H1 (cell line): ENCODE measurements around the gene REM2. TPM values are rescaled to one million over a fixed set of nuclear protein-coding genes. Genes with fewer than 3 reads are reported as not detected.
A peak's percentile ranks its signal among the peaks of the same experiment; 100 is the strongest.

Experiments used
- CTCF ChIA-PET: fragments of 300-600 bp; sonication (Branson Sonifier 250); formaldehyde crosslinking; loops from one replicate; lab custom pipeline; 2021; ENCODE audit not compliant: partially characterized antibody; lab: Charles Lee
- POLR2A ChIA-PET: fragments of 300-600 bp; sonication (Branson Sonifier 250); formaldehyde crosslinking; loops from one replicate; lab custom pipeline; 2021; ENCODE audit warnings: inconsistent platforms; ENCODE audit not compliant: partially characterized antibody; lab: Charles Lee
- DNase-seq, 2 experiments: peaks; one replicate each; pipeline versions ENCODE4 v3.0.0 to v3.0.0-alpha.2; 2010 to 2022; ENCODE audit warnings: low spot score in 2 of 2, low read depth in 1 of 2, mixed read lengths in 1 of 2
- FAIRE-seq: peaks from 2 replicates; lab custom pipeline; 2011; peaks lifted over from hg19 to GRCh38; lab: Jason Lieb, UNC
- H2AFZ ChIP-seq: 2 replicates; pipeline ENCODE4 v1.8.1; 2012; ENCODE audit warnings: low read length, inconsistent platforms
- H2AK5ac ChIP-seq: 2 replicates; pipeline ENCODE4 v1.6.1; 2013; ENCODE audit warnings: low read depth, low read length
- H2BK120ac ChIP-seq: replicated peaks from 2 replicates; pipeline ENCODE3; 2013; ENCODE audit warnings: low read depth, low read length, inconsistent platforms
- H2BK12ac ChIP-seq: 2 replicates; pipeline ENCODE4 v1.6.1; 2013; ENCODE audit warnings: low read depth, low read length
- H2BK15ac ChIP-seq: 2 replicates; pipeline ENCODE4 v1.6.1; 2013; ENCODE audit warnings: low read length
- H2BK20ac ChIP-seq: 2 replicates; pipeline ENCODE4 v1.6.1; 2013; ENCODE audit warnings: low read length
- H2BK5ac ChIP-seq: 2 replicates; pipeline ENCODE4 v1.6.1; 2013; ENCODE audit warnings: low read depth, low read length
- H3K14ac ChIP-seq: 2 replicates; pipeline ENCODE4 v1.6.1; 2013; ENCODE audit warnings: inconsistent platforms; ENCODE audit not compliant: insufficient read length
- H3K18ac ChIP-seq: 2 replicates; pipeline ENCODE4 v1.6.1; 2013; ENCODE audit warnings: low read length; ENCODE audit errors: extremely low read depth
- H3K23ac ChIP-seq: 2 replicates; pipeline ENCODE4 v1.6.1; 2013; ENCODE audit warnings: inconsistent platforms; ENCODE audit not compliant: insufficient read length
- H3K23me2 ChIP-seq: 2 replicates; pipeline ENCODE4 v1.6.1; 2013; ENCODE audit warnings: low read depth, low read length
- H3K27ac ChIP-seq: 2 replicates; pipeline ENCODE4 v1.6.1; 2011; ENCODE audit warnings: low read depth, low read length, inconsistent platforms
- H3K27me3 ChIP-seq, 4 experiments: replicated peaks in 1 of 4; 1 replicate in 1 of 4; 2 replicates in 3 of 4; pipeline versions ENCODE4 v1.6.1 to v1.8.1; 2011 to 2013; ENCODE audit warnings: low read length in 3 of 4, mild to moderate bottlenecking in 3 of 4, inconsistent platforms in 2 of 4, mixed read lengths in 2 of 4, moderate library complexity in 1 of 4; ENCODE audit not compliant: control insufficient read depth in 3 of 4, insufficient read depth in 3 of 4; ENCODE audit errors: extremely low read depth in 1 of 4
- H3K36me3 ChIP-seq, 4 experiments: 2 replicates each; pipeline versions ENCODE4 v1.6.1 to v1.8.1; 2011 to 2013; ENCODE audit warnings: mild to moderate bottlenecking in 4 of 4, low read length in 3 of 4, moderate library complexity in 2 of 4, control low read depth in 1 of 4, inconsistent platforms in 1 of 4; ENCODE audit not compliant: insufficient read depth in 4 of 4, control insufficient read depth in 2 of 4
- H3K4ac ChIP-seq: replicated peaks from 2 replicates; pipeline ENCODE3; 2013; ENCODE audit warnings: low read length, low read depth, mixed read lengths, inconsistent platforms; ENCODE audit not compliant: insufficient read length
- H3K4me1 ChIP-seq, 4 experiments: replicated peaks in 1 of 4; 1 replicate in 1 of 4; 2 replicates in 3 of 4; pipeline versions ENCODE4 v1.6.1 to v1.8.1; 2011 to 2013; ENCODE audit warnings: low read length in 3 of 4, inconsistent platforms in 2 of 4, mixed read lengths in 1 of 4; ENCODE audit not compliant: insufficient read depth in 4 of 4, control insufficient read depth in 3 of 4
- H3K4me2 ChIP-seq, 2 experiments: 2 replicates each; pipeline versions ENCODE4 v1.6.1 to v1.8.1; 2011 to 2013; ENCODE audit warnings: low read depth in 2 of 2, low read length in 2 of 2, control low read depth in 1 of 2, inconsistent platforms in 1 of 2, mild to moderate bottlenecking in 1 of 2; ENCODE audit not compliant: insufficient read depth in 1 of 2
- H3K4me3 ChIP-seq, 4 experiments: fragments of 200-600, 300-600 bp in 1 of 4; sonication (generic), shearing (Covaris generic), sonication (Bioruptor Twin) in 1 of 4; 2 replicates each; pipeline versions ENCODE4 v1.5.1 to v1.8.1; 2011 to 2016; ENCODE audit warnings: low read length in 4 of 4, low read depth in 3 of 4, control low read depth in 2 of 4, inconsistent platforms in 2 of 4, mild to moderate bottlenecking in 2 of 4, mixed read lengths in 1 of 4, moderate library complexity in 1 of 4; ENCODE audit not compliant: insufficient read depth in 2 of 4; ENCODE audit errors: extremely low read depth in 1 of 4
- H3K56ac ChIP-seq: replicated peaks from 2 replicates; pipeline ENCODE3; 2013; ENCODE audit warnings: low read depth, mild to moderate bottlenecking, mixed read lengths, low read length, inconsistent platforms; ENCODE audit not compliant: insufficient read length
- H3K79me1 ChIP-seq: 2 replicates; pipeline ENCODE4 v1.6.1; 2013; ENCODE audit warnings: low read depth, low read length, control low read depth
- H3K79me2 ChIP-seq, 2 experiments: 2 replicates each; pipeline versions ENCODE4 v1.6.1 to v1.8.1; 2012 to 2013; ENCODE audit warnings: low read length in 2 of 2, mild to moderate bottlenecking in 2 of 2, inconsistent platforms in 1 of 2; ENCODE audit not compliant: insufficient read depth in 2 of 2, control insufficient read depth in 1 of 2
- H3K9ac ChIP-seq, 4 experiments: replicated peaks in 1 of 4; 1 replicate in 1 of 4; 2 replicates in 3 of 4; pipeline versions ENCODE4 v1.6.1 to v1.8.1; 2011 to 2013; ENCODE audit warnings: low read depth in 3 of 4, low read length in 3 of 4, control low read depth in 2 of 4, mild to moderate bottlenecking in 2 of 4, moderate library complexity in 2 of 4, inconsistent platforms in 1 of 4; ENCODE audit errors: extremely low read depth in 1 of 4
- H3K9me3 ChIP-seq, 2 experiments: 2 replicates each; pipeline versions ENCODE4 v1.6.1 to v1.8.1; 2012 to 2013; ENCODE audit warnings: mild to moderate bottlenecking in 2 of 2, moderate library complexity in 2 of 2, control low read depth in 1 of 2, inconsistent platforms in 1 of 2, low read depth in 1 of 2, low read length in 1 of 2, mixed read lengths in 1 of 2; ENCODE audit not compliant: insufficient read depth in 2 of 2
- H4K20me1 ChIP-seq, 2 experiments: replicated peaks in 1 of 2; 2 replicates each; pipeline versions ENCODE3 to v1.8.1; 2011 to 2013; ENCODE audit warnings: inconsistent platforms in 2 of 2, low read length in 2 of 2, mild to moderate bottlenecking in 1 of 2; ENCODE audit not compliant: insufficient read depth in 2 of 2, control insufficient read depth in 1 of 2
- H4K5ac ChIP-seq: 2 replicates; pipeline ENCODE4 v1.6.1; 2013; ENCODE audit warnings: low read length, low read depth, mixed read lengths, inconsistent platforms; ENCODE audit not compliant: insufficient read length
- H4K8ac ChIP-seq: 2 replicates; pipeline ENCODE4 v1.8.0; 2013; ENCODE audit warnings: mild to moderate bottlenecking, moderate library complexity, low read length, inconsistent platforms; ENCODE audit not compliant: insufficient read depth; ENCODE audit errors: extremely low read depth
- H4K91ac ChIP-seq: replicated peaks from 2 replicates; pipeline ENCODE3; 2013; ENCODE audit warnings: low read length, mixed read lengths, inconsistent platforms; ENCODE audit not compliant: insufficient read length
- ZNF274 ChIP-seq: IDR thresholded peaks from 2 replicates; pipeline ENCODE4 v1.7.0; 2012; ENCODE audit warnings: low read length, borderline replicate concordance; ENCODE audit errors: extremely low read depth
- WGBS, 2 experiments: shearing (Covaris generic) in 1 of 2; methylation state at CpG; one replicate each; pipeline versions ENCODE4 v1.1.6 to v1.1.7; 2013 to 2015; ENCODE audit warnings: low lambda C conversion rate in 2 of 2, mixed read lengths in 2 of 2, inconsistent platforms in 1 of 2, low coverage in 1 of 2, missing lambda C conversion rate in 1 of 2; ENCODE audit not compliant: insufficient replicate concordance in 2 of 2, insufficient coverage in 1 of 2, insufficient read length in 1 of 2; ENCODE audit errors: extremely low coverage in 1 of 2, missing lambda C conversion rate in 1 of 2; 5-methylcytosine and 5-hydroxymethylcytosine counted together
- polyA plus RNA-seq, 7 experiments: library from polyadenylated mRNA; depleted of rRNA in 3 of 7; stranded (reverse) in 5 of 7; unstranded in 2 of 7; fragments of >200 nt in 5 of 7; fragments of 200-250 nt in 2 of 7; gene quantifications; 1 replicate in 5 of 7; 2 replicates in 1 of 7; 4 replicates in 1 of 7; pipeline versions ENCODE4 v1.2.1 to v1.2.3, GENCODE V29; 2011 to 2013; ENCODE audit warnings: missing spikeins in 2 of 7, mixed read lengths in 2 of 7
- total RNA-seq: library from RNA; stranded (reverse); fragmentation: NEBNext Ultra II Directional; extraction: Animal tissue kit (Norgen Biotek cat#: 25700); gene quantifications from 2 replicates; pipeline ENCODE4 v1.2.1, GENCODE V29; 2021

REM2 gene
- total and polyA plus RNA-seq, 2 of the 8 experiments (the other 6 are each of a cell fraction or from before 2014, with no cell fraction given), result 1.00 to 1.1 TPM

- POLR2A ChIA-PET, result interaction anchor here (0.6 to 4.6 kb wide), 23 partner anchors 9 to 398 kb away, joined by 3 to 67 read pairs (median 5); partner anchors contain the start of genes ACIN1, AJUBA, C14orf119 and HAUS4
- Histone ChIP-seq H3K18ac (no peak overlapping the region), H3K23me2 (peaks cover 9% of the 10 kb centered on the region), H3K36me3 (peaks cover 21 to 38% (median 30%) of the 10 kb centered on the region in 4 experiments; a peak in 7 of 8 replicates), H4K8ac (no peak overlapping the region; the same call in 1 of the 2 replicates), H2BK20ac (no peak overlapping the region), H3K79me2 (peaks cover 5 to 21% of the 10 kb centered on the region in 2 experiments), H2BK15ac (no peak overlapping the region), H3K23ac (no peak overlapping the region), H3K27ac (peak overlapping the region; percentile 95), H4K20me1 (peaks cover 0 to 2% of the 10 kb centered on the region in 2 experiments), H3K4me1 (peaks cover 0 to 3% (median 1%) of the 10 kb centered on the region in 4 experiments; a peak in 3 of 7 replicates), H4K91ac (peak overlapping the region; percentile 8), H3K27me3 (no peaks in the 10 kb centered on the region), H3K14ac (no peak overlapping the region), H3K4me3 (peak overlapping the region; percentile 65 to 94 (median 86)), H2BK12ac (no peak overlapping the region), H2AFZ (peak overlapping the region; percentile 77; the same call in 1 of the 2 replicates), H3K4ac (no peak overlapping the region), H2BK5ac (peak overlapping the region; percentile 95; the same call in 1 of the 2 replicates), H3K4me2 (peak overlapping the region; percentile 85 to 88), H2AK5ac (no peak overlapping the region), H3K9me3 (no peaks in the 10 kb centered on the region), H2BK120ac (no peak overlapping the region), H4K5ac (peak overlapping the region; percentile 96), H3K79me1 (peaks cover 5% of the 10 kb centered on the region; the same call in 1 of the 2 replicates), H3K56ac (peak overlapping the region; percentile 74), H3K9ac (peak overlapping the region; percentile 82 to 96 (median 89); a peak in 6 of 7 replicates)
- 40% methylated on average over 12 of the region's 12 CpGs; no CpG with 5 or more reads in 1 of the 2 experiments for WGBS, 2 experiments
- DNase-seq (no peak), FAIRE-seq (no peak)
- CTCF ChIA-PET, result interaction anchor here (0.7 to 3.2 kb wide), 12 partner anchors 12 to 370 kb away, joined by 3 to 22 read pairs (median 4); partner anchors contain the start of genes LRP10 and PSMB11
- TF ChIP-seq ZNF274, result no peak
Measured at GRCh38 chr14:22928237-22929103, 45.4 kb downstream of the REM2 start.
